ENCODE results near the gene LIX1L.

The LIX1L gene

GRCh38 chr1:145985502-145986439 is 28.0 kb upstream of the LIX1L start:
- peak; percentile 65 for DNase-seq (ENCODE audit: low read depth)

GRCh38 chr1:145985129-145985501 is 27.3 kb upstream of the LIX1L start:
- no peak for DNase-seq (ENCODE audit: low read depth)

GRCh38 chr1:145983960-145984830 is 26.4 kb upstream of the LIX1L start:
- DNase-seq (ENCODE audit: low read depth), result no peak

- no peak for DNase-seq (ENCODE audit: low read depth)
These were observed 25.4 kb upstream of the LIX1L start for GRCh38 chr1:145983206-145983675.

- DNase-seq (ENCODE audit: low read depth), result no peak
These were observed 24.4 kb upstream of the LIX1L start for GRCh38 chr1:145982010-145982723.

- DNase-seq (ENCODE audit: low read depth), result no peak
These were observed 22.7 kb upstream of the LIX1L start for GRCh38 chr1:145980457-145980994.

- no peak for DNase-seq (ENCODE audit: low read depth)
These were observed 22.1 kb upstream of the LIX1L start for GRCh38 chr1:145979746-145980456.

- peak; percentile 99 for DNase-seq (ENCODE audit: low read depth)
These were observed 21.3 kb upstream of the LIX1L start for GRCh38 chr1:145978854-145979745.

- DNase-seq (ENCODE audit: low read depth), result no peak
These were observed 20.6 kb upstream of the LIX1L start for GRCh38 chr1:145978471-145978853.

GRCh38 chr1:145977486-145978470 is 20.0 kb upstream of the LIX1L start:
- no peak for DNase-seq (ENCODE audit: low read depth)

GRCh38 chr1:145977016-145977415 is 19.2 kb upstream of the LIX1L start:
- DNase-seq (ENCODE audit: low read depth), result no peak

GRCh38 chr1:145975216-145975615 is 17.4 kb upstream of the LIX1L start:
- DNase-seq (ENCODE audit: low read depth), result no peak

- no peak for DNase-seq (ENCODE audit: low read depth)
These were observed 16.9 kb upstream of the LIX1L start for GRCh38 chr1:145974721-145975120.

GRCh38 chr1:145972580-145972979 is 14.8 kb upstream of the LIX1L start:
- no peak for DNase-seq (ENCODE audit: low read depth)

- no peak for DNase-seq (ENCODE audit: low read depth)
These were observed 9.5 kb upstream of the LIX1L start for GRCh38 chr1:145967288-145967687.

GRCh38 chr1:145965119-145965744 is 7.4 kb upstream of the LIX1L start:
- DNase-seq (ENCODE audit: low read depth), result no peak

GRCh38 chr1:145964328-145965118 is 6.7 kb upstream of the LIX1L start, which contains the start of the genes ANKRD34A and POLR3GL:
Gene ANKRD34A, minus strand, starts transcription at chr1:145964575. Its CDS starts 2,816 bp downstream, at chr1:145961759.
Gene POLR3GL, plus strand, starts transcription at chr1:145964690. Its CDS starts 10,176 bp downstream, at chr1:145974866.
- DNase-seq (ENCODE audit: low read depth), result peak; percentile 68

Data from HS-5 (cell line).